ENCODE data around the gene RXFP2. TPM values are rescaled to one million over a fixed set of nuclear protein-coding genes. Genes with fewer than 3 reads are reported as not detected.

The RXFP2 gene
- total and polyA plus RNA-seq, 2 of the 8 experiments (the other 6 are each of a cell fraction or from before 2014, with no cell fraction given), result not detected

- Histone ChIP-seq H4K8ac (ENCODE audit: extremely low read depth, insufficient read depth, low read length) (no peak overlapping the region), H2BK15ac (ENCODE audit: low read length) (no peak overlapping the region), H3K18ac (ENCODE audit: extremely low read depth, low read length) (no peak overlapping the region), H3K27me3 (replicated peaks in 1 of 4; ENCODE audit: control insufficient read depth in 3 of 4, extremely low read depth in 1 of 4, insufficient read depth in 3 of 4, low read length in 3 of 4) (no peaks in the 10 kb centered on the region), H2AK5ac (ENCODE audit: low read depth, low read length) (no peak overlapping the region), H3K4me3 (ENCODE audit: extremely low read depth in 1 of 4, insufficient read depth in 2 of 4, low read depth in 3 of 4, low read length in 4 of 4) (no peak overlapping the region), H4K91ac (replicated peaks; ENCODE audit: insufficient read length, low read length) (no peak overlapping the region), H2BK5ac (ENCODE audit: low read depth, low read length) (no peak overlapping the region), H4K20me1 (replicated peaks in 1 of 2; ENCODE audit: control insufficient read depth in 1 of 2, insufficient read depth in 2 of 2, low read length in 2 of 2) (no peaks in the 10 kb centered on the region), H3K4me1 (replicated peaks in 1 of 4; ENCODE audit: control insufficient read depth in 3 of 4, insufficient read depth in 4 of 4, low read length in 3 of 4) (no peaks in the 10 kb centered on the region), H2BK120ac (replicated peaks; ENCODE audit: low read depth, low read length) (no peak overlapping the region), H3K27ac (ENCODE audit: low read depth, low read length) (no peak overlapping the region), H3K4me2 (ENCODE audit: insufficient read depth in 1 of 2, low read depth in 2 of 2, low read length in 2 of 2) (no peak overlapping the region), H3K9ac (replicated peaks in 1 of 4; ENCODE audit: extremely low read depth in 1 of 4, low read depth in 3 of 4, low read length in 3 of 4) (no peak overlapping the region), H3K79me2 (ENCODE audit: control insufficient read depth in 1 of 2, insufficient read depth in 2 of 2, low read length in 2 of 2) (no peaks in the 10 kb centered on the region), H3K14ac (ENCODE audit: insufficient read length) (no peak overlapping the region), H3K56ac (replicated peaks; ENCODE audit: insufficient read length, low read depth, low read length) (no peak overlapping the region), H2BK12ac (ENCODE audit: low read depth, low read length) (no peak overlapping the region), H3K79me1 (ENCODE audit: low read depth, low read length) (no peaks in the 10 kb centered on the region), H2BK20ac (ENCODE audit: low read length) (no peak overlapping the region), H3K36me3 (ENCODE audit: control insufficient read depth in 2 of 4, insufficient read depth in 4 of 4, low read length in 3 of 4) (no peaks in the 10 kb centered on the region), H4K5ac (ENCODE audit: insufficient read length, low read depth, low read length) (no peak overlapping the region), H3K23me2 (ENCODE audit: low read depth, low read length) (no peaks in the 10 kb centered on the region; the same call in 1 of the 2 replicates), H2AFZ (ENCODE audit: low read length) (no peak overlapping the region), H3K9me3 (ENCODE audit: insufficient read depth in 2 of 2, low read depth in 1 of 2, low read length in 1 of 2) (no peaks in the 10 kb centered on the region), H3K4ac (replicated peaks; ENCODE audit: insufficient read length, low read depth, low read length) (no peak overlapping the region), H3K23ac (ENCODE audit: insufficient read length) (no peak overlapping the region)
- 94% methylated on average over 6 of the region's 6 CpGs; no CpG with 5 or more reads in 1 of the 2 experiments for WGBS, 2 experiments (ENCODE audit: extremely low coverage in 1 of 2, insufficient coverage in 1 of 2, insufficient read length in 1 of 2, insufficient replicate concordance in 2 of 2, low coverage in 1 of 2, low lambda C conversion rate in 2 of 2, missing lambda C conversion rate in 1 of 2)
- ChIA-PET POLR2A (ENCODE audit: partially characterized antibody) (no interaction called here), CTCF (ENCODE audit: partially characterized antibody) (interaction anchor here (0.6 kb wide), 1 partner anchor 518 kb away, joined by 5 read pairs; no protein-coding TSS in a partner anchor)
- FAIRE-seq (no peak), DNase-seq (ENCODE audit: low read depth in 1 of 2, low spot score in 2 of 2) (no peak)
- TF ChIP-seq TBP (IDR thresholded peaks at IDR 0.05; ENCODE audit: low read depth, low read length), result no peak
- TF ChIP-seq HDAC6 (IDR thresholded peaks at IDR 0.05; ENCODE audit: low read depth, low read length), result no peak
- no peak for TF ChIP-seq CBX5 (IDR thresholded peaks at IDR 0.05; ENCODE audit: low read depth, low read length)
- no peak for TF ChIP-seq E2F6 (IDR thresholded peaks at IDR 0.05)
- no peak for TF ChIP-seq ZNF274 (IDR thresholded peaks at IDR 0.05; ENCODE audit: borderline replicate concordance, extremely low read depth, low read length)
- TF ChIP-seq POU5F1 (IDR thresholded peaks at IDR 0.05; ENCODE audit: low read depth, low read length), result no peak
- no peak for TF ChIP-seq TAF7 (optimal IDR thresholded peaks at IDR 0.05; ENCODE audit: borderline replicate concordance, low read depth, low read length)
- TF ChIP-seq RFX5 (IDR thresholded peaks at IDR 0.05; ENCODE audit: borderline replicate concordance, low read depth, low read length), result no peak
- TF ChIP-seq SRF (IDR thresholded peaks at IDR 0.05; ENCODE audit: low read depth, low read length), result no peak
- TF ChIP-seq, protein P1, sequence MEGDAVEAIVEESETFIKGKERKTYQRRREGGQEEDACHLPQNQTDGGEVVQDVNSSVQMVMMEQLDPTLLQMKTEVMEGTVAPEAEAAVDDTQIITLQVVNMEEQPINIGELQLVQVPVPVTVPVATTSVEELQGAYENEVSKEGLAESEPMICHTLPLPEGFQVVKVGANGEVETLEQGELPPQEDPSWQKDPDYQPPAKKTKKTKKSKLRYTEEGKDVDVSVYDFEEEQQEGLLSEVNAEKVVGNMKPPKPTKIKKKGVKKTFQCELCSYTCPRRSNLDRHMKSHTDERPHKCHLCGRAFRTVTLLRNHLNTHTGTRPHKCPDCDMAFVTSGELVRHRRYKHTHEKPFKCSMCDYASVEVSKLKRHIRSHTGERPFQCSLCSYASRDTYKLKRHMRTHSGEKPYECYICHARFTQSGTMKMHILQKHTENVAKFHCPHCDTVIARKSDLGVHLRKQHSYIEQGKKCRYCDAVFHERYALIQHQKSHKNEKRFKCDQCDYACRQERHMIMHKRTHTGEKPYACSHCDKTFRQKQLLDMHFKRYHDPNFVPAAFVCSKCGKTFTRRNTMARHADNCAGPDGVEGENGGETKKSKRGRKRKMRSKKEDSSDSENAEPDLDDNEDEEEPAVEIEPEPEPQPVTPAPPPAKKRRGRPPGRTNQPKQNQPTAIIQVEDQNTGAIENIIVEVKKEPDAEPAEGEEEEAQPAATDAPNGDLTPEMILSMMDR (IDR thresholded peaks at IDR 0.05; ENCODE audit: control extremely low read depth in 1 of 3, insufficient read depth in 1 of 3, low read depth in 1 of 3, low read length in 3 of 3), result no peak
- no peak for TF ChIP-seq RAD21 (IDR thresholded peaks at IDR 0.05 in 1 of 2, conservative IDR thresholded peaks at IDR 0.05 in 1 of 2; ENCODE audit: low read depth in 2 of 2, low read length in 2 of 2)
Measured at GRCh38 chr13:31755211-31755610, 15.9 kb downstream of the RXFP2 start.
